Limb (tissue), 2 donors: ENCODE data around the gene MOB2.

Source experiments
- DNase-seq, 2 donors: peaks; one replicate each; pipeline ENCODE4 v3.0.0-alpha.2; 2016; ENCODE audit errors: extremely low spot score in 2 of 2

MOB2 gene

GRCh38 chr11:1472180-1473005 is 14.2 kb downstream of the MOB2 start:
- no peak for DNase-seq

- no peak for DNase-seq
Measured at GRCh38 chr11:1471736-1472135, 14.8 kb downstream of the MOB2 start.

GRCh38 chr11:1470681-1471611 is 15.6 kb downstream of the MOB2 start:
- DNase-seq, result no peak

- DNase-seq, result no peak
Measured at GRCh38 chr11:1469911-1470680, 16.5 kb downstream of the MOB2 start.

GRCh38 chr11:1469287-1469910 is 17.2 kb downstream of the MOB2 start:
- no peak for DNase-seq

GRCh38 chr11:1468473-1469066 is 18.0 kb downstream of the MOB2 start:
- DNase-seq, result no peak

- DNase-seq, result no peak
Measured at GRCh38 chr11:1468002-1468401, 18.6 kb downstream of the MOB2 start.

GRCh38 chr11:1467270-1467669 is 19.3 kb downstream of the MOB2 start:
- no peak for DNase-seq

GRCh38 chr11:1466784-1467183 is 19.8 kb downstream of the MOB2 start:
- no peak for DNase-seq

GRCh38 chr11:1463056-1463455 is 23.5 kb downstream of the MOB2 start:
- no peak for DNase-seq

GRCh38 chr11:1462698-1462975 is 23.9 kb downstream of the MOB2 start:
- DNase-seq, result no peak

GRCh38 chr11:1461826-1462697 is 24.5 kb downstream of the MOB2 start:
- no peak for DNase-seq

- no peak for DNase-seq
Measured at GRCh38 chr11:1460986-1461825, 25.4 kb downstream of the MOB2 start.

- no peak for DNase-seq
Measured at GRCh38 chr11:1460396-1460985, 26.1 kb downstream of the MOB2 start.

- no peak for DNase-seq
Measured at GRCh38 chr11:1459764-1460395, 26.7 kb downstream of the MOB2 start.

- DNase-seq, result no peak
Measured at GRCh38 chr11:1459219-1459575, 27.4 kb downstream of the MOB2 start.

- DNase-seq, result peak; percentile 15 to 75
Measured at GRCh38 chr11:1458340-1459218, 28.0 kb downstream of the MOB2 start.
